Measurements from ENCODE around the gene ANOS1.

DNA sequence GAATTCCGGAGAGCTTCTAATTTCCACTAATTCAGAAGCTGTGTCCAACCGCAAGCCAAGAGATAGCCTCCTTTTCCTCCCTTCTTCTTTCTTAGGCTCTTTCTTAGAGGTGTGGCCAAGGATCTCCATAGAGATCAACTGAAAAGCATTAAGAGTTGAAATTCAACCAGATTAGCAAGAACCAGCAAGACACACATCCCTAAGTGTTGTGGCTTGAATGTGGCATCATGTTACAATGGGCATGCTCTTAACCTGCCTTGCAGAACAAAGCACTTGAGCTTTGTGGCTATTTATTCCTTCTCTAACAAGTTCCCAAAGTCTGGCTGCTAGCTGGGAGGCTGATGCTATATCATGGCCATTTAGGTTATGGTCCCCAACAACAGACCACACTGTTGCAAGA, 10.4 kb downstream of the ANOS1 start:
- TF ChIP-seq CTCF (IDR thresholded peaks at IDR 0.05), result no peak
- no peak for TF ChIP-seq ELF4 (CRISPR knock-in tag; IDR thresholded peaks at IDR 0.05; ENCODE audit: low read depth)
- no peak for TF ChIP-seq ZNF423 (CRISPR knock-in tag; IDR thresholded peaks at IDR 0.05)
- no peak for TF ChIP-seq ARID4B (CRISPR knock-in tag; IDR thresholded peaks at IDR 0.05; ENCODE audit: borderline replicate concordance)
- no peak for TF ChIP-seq USF1 (CRISPR knock-in tag; IDR thresholded peaks at IDR 0.05)
- TF ChIP-seq ZNF396 (CRISPR knock-in tag; IDR thresholded peaks at IDR 0.05; ENCODE audit: borderline replicate concordance), result no peak
